Peyer's patch (tissue), 4 donors: Measurements from ENCODE around the gene DOK5.

Source experiments
- CTCF ChIP-seq, 6 experiments: fragments of 450-650 bp in 4 of 6; fragments of 200-600 bp in 2 of 6; sonication (generic) in 1 of 6; IDR thresholded peaks; one replicate each; pipeline ENCODE4 v1.5.1; 2017 to 2019; ENCODE audit warnings: antibody characterized with exemption in 6 of 6, mild to moderate bottlenecking in 3 of 6, moderate library complexity in 1 of 6
- POLR2A ChIP-seq, 2 donors: fragments of 450-650 bp; IDR thresholded peaks; one replicate each; pipeline ENCODE4 v1.5.1; 2017; ENCODE audit warnings: antibody characterized with exemption in 2 of 2, mild to moderate bottlenecking in 2 of 2, moderate library complexity in 2 of 2

- TF ChIP-seq CTCF (IDR thresholded peaks at IDR 0.05) = no peak
- TF ChIP-seq POLR2A (IDR thresholded peaks at IDR 0.05) = no peak
Measured at GRCh38 chr20:54458219-54458618, 17.2 kb upstream of the DOK5 start.
